ENCODE results near the gene SLC10A3. TPM values are rescaled to one million over a fixed set of nuclear protein-coding genes. Genes with fewer than 3 reads are reported as not detected.

SLC10A3 gene
- total and polyA plus RNA-seq, 2 of the 8 experiments (the other 6 are each of a cell fraction or from before 2014, with no cell fraction given), result 6.8 to 9.5 TPM

DNA sequence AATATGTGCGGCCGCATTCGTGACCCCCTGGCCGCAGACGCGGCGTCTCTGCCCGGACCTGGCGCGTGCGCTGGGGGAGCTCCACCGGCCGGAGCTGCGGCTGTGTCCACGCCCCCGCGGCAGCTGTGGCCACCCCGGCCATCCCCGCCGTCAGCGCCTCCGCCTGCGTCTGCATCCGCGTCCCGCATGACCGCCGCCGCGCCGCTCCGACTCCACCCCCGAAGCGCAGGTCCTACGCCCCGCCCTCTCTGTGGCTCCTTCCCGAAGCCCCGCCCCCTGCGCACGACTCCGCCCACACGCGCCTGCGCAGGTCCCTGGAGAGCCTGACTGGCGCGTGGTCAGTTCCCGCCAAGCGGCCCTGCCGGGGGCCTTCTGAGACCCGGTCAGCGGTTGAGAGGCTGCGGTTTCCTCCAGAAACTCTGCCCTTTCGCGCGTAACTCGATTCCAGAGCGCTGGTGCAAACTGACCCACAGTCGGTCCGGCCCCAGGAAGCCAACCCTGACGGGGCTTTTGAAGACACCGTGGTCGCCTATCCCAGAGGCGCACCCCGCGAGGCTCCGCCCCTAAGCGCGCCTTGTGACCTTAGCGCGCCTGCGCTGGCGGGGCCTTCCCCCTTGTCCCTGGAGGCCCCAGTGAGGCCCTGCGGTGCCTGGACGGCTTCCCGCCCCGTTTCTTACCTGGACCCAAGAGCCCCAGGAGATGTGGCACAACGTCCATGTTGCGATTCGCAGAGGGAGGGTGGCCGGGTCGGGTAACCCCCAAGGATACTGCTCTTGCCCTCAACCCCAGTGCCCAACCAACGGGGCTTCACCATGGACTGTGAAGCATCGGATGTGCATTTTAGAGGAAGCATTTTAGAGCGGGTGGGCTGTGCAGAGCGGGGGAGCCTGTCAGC lies 11.5 kb downstream of the SLC10A3 start, which contains the start of gene LAGE3:
TSS of gene LAGE3 (minus strand) at position 554 of the 895 bp plus-strand sequence. CDS start at position 188, 366 bp downstream.
- Histone ChIP-seq H3K27ac (ENCODE audit: low read depth, low read length) (peak within 1 kb of the TSS; percentile 77; the same call in 1 of the 2 replicates), H3K14ac (ENCODE audit: insufficient read length) (no peak within 1 kb of the TSS), H3K4ac (replicated peaks; ENCODE audit: insufficient read length, low read depth, low read length) (no peak within 1 kb of the TSS), H3K4me1 (replicated peaks in 1 of 4; ENCODE audit: control insufficient read depth in 3 of 4, insufficient read depth in 4 of 4, low read length in 3 of 4) (peaks cover 0 to 6% (median 0%) of the 10 kb centered on the region in 4 experiments; a peak in 1 of 7 replicates), H2BK15ac (ENCODE audit: low read length) (no peak within 1 kb of the TSS), H2BK12ac (ENCODE audit: low read depth, low read length) (no peak within 1 kb of the TSS), H3K23me2 (ENCODE audit: low read depth, low read length) (0 out of 2 replicates have a peak, but pooled peaks cover 3% of the 10 kb centered on the region), H3K79me2 (ENCODE audit: control insufficient read depth in 1 of 2, insufficient read depth in 2 of 2, low read length in 2 of 2) (no peaks in the 10 kb centered on the region), H3K4me3 (ENCODE audit: extremely low read depth in 1 of 4, insufficient read depth in 2 of 4, low read depth in 3 of 4, low read length in 4 of 4) (peak within 1 kb of the TSS; percentile 45 to 66 (median 55)), H4K8ac (ENCODE audit: extremely low read depth, insufficient read depth, low read length) (peak within 1 kb of the TSS; percentile 82; the same call in 1 of the 2 replicates), H2AK5ac (ENCODE audit: low read depth, low read length) (no peak within 1 kb of the TSS), H3K79me1 (ENCODE audit: low read depth, low read length) (no peaks in the 10 kb centered on the region), H2BK5ac (ENCODE audit: low read depth, low read length) (no peak within 1 kb of the TSS; the same call in 1 of the 2 replicates), H2BK20ac (ENCODE audit: low read length) (no peak within 1 kb of the TSS), H4K91ac (replicated peaks; ENCODE audit: insufficient read length, low read length) (no peak within 1 kb of the TSS), H3K9me3 (ENCODE audit: insufficient read depth in 2 of 2, low read depth in 1 of 2, low read length in 1 of 2) (no peaks in the 10 kb centered on the region), H3K18ac (ENCODE audit: extremely low read depth, low read length) (peak within 1 kb of the TSS; percentile 71), H3K36me3 (ENCODE audit: control insufficient read depth in 2 of 4, insufficient read depth in 4 of 4, low read length in 3 of 4) (no peaks in the 10 kb centered on the region; a peak in 1 of 8 replicates), H3K56ac (replicated peaks; ENCODE audit: insufficient read length, low read depth, low read length) (no peak within 1 kb of the TSS), H4K5ac (ENCODE audit: insufficient read length, low read depth, low read length) (peak within 1 kb of the TSS; percentile 89), H3K9ac (replicated peaks in 1 of 4; ENCODE audit: extremely low read depth in 1 of 4, low read depth in 3 of 4, low read length in 3 of 4) (peak within 1 kb of the TSS in 2 of 4 experiments; percentile 34 to 48; a peak in 3 of 7 replicates), H3K27me3 (replicated peaks in 1 of 4; ENCODE audit: control insufficient read depth in 3 of 4, extremely low read depth in 1 of 4, insufficient read depth in 3 of 4, low read length in 3 of 4) (no peaks in the 10 kb centered on the region), H2BK120ac (replicated peaks; ENCODE audit: low read depth, low read length) (no peak within 1 kb of the TSS), H3K4me2 (ENCODE audit: insufficient read depth in 1 of 2, low read depth in 2 of 2, low read length in 2 of 2) (peak within 1 kb of the TSS; percentile 66 to 71), H3K23ac (ENCODE audit: insufficient read length) (no peak within 1 kb of the TSS), H4K20me1 (replicated peaks in 1 of 2; ENCODE audit: control insufficient read depth in 1 of 2, insufficient read depth in 2 of 2, low read length in 2 of 2) (no peaks in the 10 kb centered on the region), H2AFZ (ENCODE audit: low read length) (peak within 1 kb of the TSS; percentile 89; the same call in 1 of the 2 replicates)
- 13% methylated on average over 14 of the region's 85 CpGs; no CpG with 5 or more reads in 1 of the 2 experiments for WGBS, 2 experiments (ENCODE audit: extremely low coverage in 1 of 2, insufficient coverage in 1 of 2, insufficient read length in 1 of 2, insufficient replicate concordance in 2 of 2, low coverage in 1 of 2, low lambda C conversion rate in 2 of 2, missing lambda C conversion rate in 1 of 2)
- CTCF ChIA-PET (ENCODE audit: partially characterized antibody), result interaction anchor here (0.6 kb wide), 2 partner anchors 53 to 68 kb away, joined by 3 read pairs; no protein-coding TSS in a partner anchor
- DNase-seq (ENCODE audit: low read depth in 1 of 2, low spot score in 2 of 2) (peak; percentile 57 to 97), FAIRE-seq (peak; percentile 7)
- POLR2A ChIA-PET (ENCODE audit: partially characterized antibody), result interaction anchor here (0.7 to 1.9 kb wide), 9 partner anchors 11 to 81 kb away, joined by 3 to 6 read pairs (median 4); partner anchors contain the start of genes FAM50A and SLC10A3
- peak; percentile 41 for TF ChIP-seq KDM4A (IDR thresholded peaks at IDR 0.05; ENCODE audit: low read depth, low read length, severe bottlenecking)
- no peak for TF ChIP-seq RFX5 (IDR thresholded peaks at IDR 0.05; ENCODE audit: borderline replicate concordance, low read depth, low read length)
- TF ChIP-seq SP1 (IDR thresholded peaks at IDR 0.05; ENCODE audit: low read depth, low read length), result peak; percentile 64
- TF ChIP-seq, protein P1, sequence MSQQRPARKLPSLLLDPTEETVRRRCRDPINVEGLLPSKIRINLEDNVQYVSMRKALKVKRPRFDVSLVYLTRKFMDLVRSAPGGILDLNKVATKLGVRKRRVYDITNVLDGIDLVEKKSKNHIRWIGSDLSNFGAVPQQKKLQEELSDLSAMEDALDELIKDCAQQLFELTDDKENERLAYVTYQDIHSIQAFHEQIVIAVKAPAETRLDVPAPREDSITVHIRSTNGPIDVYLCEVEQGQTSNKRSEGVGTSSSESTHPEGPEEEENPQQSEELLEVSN (IDR thresholded peaks at IDR 0.05), result peak; percentile 99
- TF ChIP-seq, protein P2, sequence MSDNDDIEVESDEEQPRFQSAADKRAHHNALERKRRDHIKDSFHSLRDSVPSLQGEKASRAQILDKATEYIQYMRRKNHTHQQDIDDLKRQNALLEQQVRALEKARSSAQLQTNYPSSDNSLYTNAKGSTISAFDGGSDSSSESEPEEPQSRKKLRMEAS (IDR thresholded peaks at IDR 0.05), result peak; percentile 89
- TF ChIP-seq SAP30 (IDR thresholded peaks at IDR 0.05; ENCODE audit: insufficient read depth, insufficient replicate concordance, low read length), result no peak
- TF ChIP-seq TAF7 (optimal IDR thresholded peaks at IDR 0.05; ENCODE audit: borderline replicate concordance, low read depth, low read length), result no peak
- peak; percentile 72; the same call in 1 of the 2 replicates for TF ChIP-seq PHF8 (conservative IDR thresholded peaks at IDR 0.05; ENCODE audit: low read depth, low read length)
- peak; percentile 94 for TF ChIP-seq SP4 (IDR thresholded peaks at IDR 0.05; ENCODE audit: low read length)

Data from H1 (cell line).